Ovary (tissue), 9 donors: ENCODE data around the gene LIN28B. TPM values are rescaled to one million over a fixed set of nuclear protein-coding genes. Genes with fewer than 3 reads are reported as not detected.

Source experiments
- DNase-seq, 5 donors: peaks; one replicate each; pipeline ENCODE4 v3.0.0-alpha.2; 2019 to 2020
- H3K27ac ChIP-seq, 2 donors: fragments of 200-600 bp; one replicate each; pipeline versions ENCODE4 v1.5.1 to v1.8.0; 2019 to 2022
- H3K27me3 ChIP-seq: fragments of 200-600 bp; one replicate; pipeline ENCODE4 v1.8.0; 2022
- H3K36me3 ChIP-seq: fragments of 200-600 bp; sonication (generic); one replicate; pipeline ENCODE4 v1.5.1; 2019
- H3K4me1 ChIP-seq: one replicate; pipeline ENCODE4 v1.8.1; 2013; ENCODE audit warnings: mild to moderate bottlenecking, moderate library complexity; ENCODE audit not compliant: insufficient read depth
- H3K4me3 ChIP-seq: fragments of 200-600 bp; sonication (generic); one replicate; pipeline ENCODE4 v1.5.1; 2017
- H3K9me3 ChIP-seq, 2 donors: fragments of 200-600 bp in 1 of 2; sonication (generic) in 1 of 2; one replicate each; pipeline versions ENCODE4 v1.5.1 to v1.8.1; 2013 to 2019; ENCODE audit warnings: mild to moderate bottlenecking in 1 of 2, moderate library complexity in 1 of 2
- CTCF ChIP-seq, 3 donors: fragments of 450-650 bp in 2 of 3; fragments of 200-600 bp in 1 of 3; IDR thresholded peaks; one replicate each; pipeline versions ENCODE4 v1.5.1 to v1.8.0; 2016 to 2022; ENCODE audit warnings: antibody characterized with exemption in 3 of 3, mild to moderate bottlenecking in 1 of 3
- EP300 ChIP-seq: sonication (generic); formaldehyde crosslinking; IDR thresholded peaks from one replicate; pipeline ENCODE4 v1.6.1; 2017; ENCODE audit warnings: antibody characterized with exemption
- POLR2A ChIP-seq: fragments of 450-650 bp; IDR thresholded peaks from one replicate; pipeline ENCODE4 v1.6.1; 2017; ENCODE audit warnings: antibody characterized with exemption, mild to moderate bottlenecking, moderate library complexity
- WGBS, 3 donors: extraction: QIAGEN DNeasy Blood & Tissue Kit in 1 of 3; methylation state at CpG; one replicate each; pipeline versions ENCODE4 v1.1.5 to v1.1.7; 2013 to 2017; 5-methylcytosine and 5-hydroxymethylcytosine counted together
- intact Hi-C, 4 donors: fragments of 100-400 bp; cut with DNase I; formaldehyde crosslinking; loops; one replicate each; pipeline versions ENCODE4 v1.11.0 to v1.15.1; 2022 to 2023
- polyA plus RNA-seq, 2 donors: library from polyadenylated mRNA; stranded (reverse); fragments of 200-250 nt in 1 of 2; fragments of 350-450 nt in 1 of 2; fragmentation: Illumina TruSeq in 1 of 2; extraction: RNeasy Lipid Tissue Mini Kit (QIAGEN cat#74804) in 1 of 2; gene quantifications; one replicate each; pipeline ENCODE4 v1.2.3, GENCODE V29; 2013 to 2014
- total RNA-seq, 7 donors: library from RNA; depleted of rRNA in 2 of 7; stranded (reverse); fragments of >200 nt in 2 of 7; fragmentation: NEBNext Ultra II Directional in 3 of 7; extraction: Animal tissue kit (Norgen Biotek cat#: 25700) in 3 of 7; gene quantifications; one replicate each; pipeline versions ENCODE4 v1.1.0 to v1.2.4, GENCODE V29; 2016 to 2023
- donor health status: DM: no; HTN: no; CAD: no; lungs with moderate emphysema.
- donor health status: DM: no; HTN: no; CAD: no.
- donor health status: Bipolar disorder and iron deficiency.
- donor health status: DM: yes; HTN: yes; CAD: no.
- donor health status: DM: no; HTN: no; CAD: no.
- donor health status: DM: yes; HTN: yes; CAD: no.

LIN28B gene
- total and polyA plus RNA-seq, 9 donors, result 0.15 TPM; not detected in 8

GRCh38 chr6:105111105-105111504 lies 154.2 kb downstream of the LIN28B start:
- intact Hi-C loops, result no loop called here
- no peaks in the 10 kb centered on the region for H3K36me3 ChIP-seq
- H3K4me1 ChIP-seq, result no peaks in the 10 kb centered on the region
- no peak for DNase-seq
- TF ChIP-seq CTCF (IDR thresholded peaks at IDR 0.05) (no peak), POLR2A (no peak), EP300 (no peak)
- no peaks in the 10 kb centered on the region for H3K27me3 ChIP-seq
- no peaks in the 10 kb centered on the region for H3K9me3 ChIP-seq
- WGBS, 3 donors, result 82 to 90% (median 87%) methylated on average over 3 of the region's 3 CpGs
- H3K27ac ChIP-seq, result no peak overlapping the region
- H3K4me3 ChIP-seq, result no peak overlapping the region

- 93 to 97% (median 95%) methylated on average over 2 of the region's 2 CpGs for WGBS, 3 donors
- no peak for DNase-seq
- Histone ChIP-seq H3K4me1 (no peaks in the 10 kb centered on the region), H3K9me3 (no peaks in the 10 kb centered on the region), H3K4me3 (no peak overlapping the region), H3K36me3 (no peaks in the 10 kb centered on the region), H3K27ac (no peak overlapping the region), H3K27me3 (no peaks in the 10 kb centered on the region)
- TF ChIP-seq CTCF (IDR thresholded peaks at IDR 0.05) (no peak), EP300 (no peak), POLR2A (no peak)
- intact Hi-C loops, result no loop called here
These were observed 155.0 kb downstream of the LIN28B start for GRCh38 chr6:105111871-105112270.

GRCh38 chr6:105112577-105112976 lies 155.7 kb downstream of the LIN28B start:
- Histone ChIP-seq H3K4me1 (no peaks in the 10 kb centered on the region), H3K9me3 (no peaks in the 10 kb centered on the region), H3K36me3 (no peaks in the 10 kb centered on the region), H3K27ac (no peak overlapping the region), H3K27me3 (no peaks in the 10 kb centered on the region), H3K4me3 (no peak overlapping the region)
- DNase-seq, result no peak
- 93 to 96% (median 93%) methylated on average over 1 of the region's 1 CpG for WGBS, 3 donors
- intact Hi-C loops, result no loop called here
- TF ChIP-seq EP300, result no peak
- no peak for TF ChIP-seq CTCF (IDR thresholded peaks at IDR 0.05)
- TF ChIP-seq POLR2A, result no peak

- H3K36me3 ChIP-seq, result no peaks in the 10 kb centered on the region
- no peaks in the 10 kb centered on the region for H3K27me3 ChIP-seq
- 58 to 70% (median 65%) methylated on average over 6 of the region's 6 CpGs for WGBS, 3 donors
- TF ChIP-seq CTCF (IDR thresholded peaks at IDR 0.05) (no peak), POLR2A (no peak), EP300 (no peak)
- H3K4me1 ChIP-seq, result no peaks in the 10 kb centered on the region
- H3K9me3 ChIP-seq, result no peaks in the 10 kb centered on the region
- no peak for DNase-seq
- H3K4me3 ChIP-seq, result no peak overlapping the region
- no peak overlapping the region for H3K27ac ChIP-seq
- intact Hi-C loops, result no loop called here
These were observed 156.5 kb downstream of the LIN28B start for GRCh38 chr6:105113422-105113821.

- no peak for TF ChIP-seq POLR2A
- H3K9me3 ChIP-seq, result no peaks in the 10 kb centered on the region
- WGBS, 3 donors, result 69 to 75% (median 73%) methylated on average over 5 of the region's 5 CpGs
- no peaks in the 10 kb centered on the region for H3K27me3 ChIP-seq
- intact Hi-C loops, result no loop called here
- H3K27ac ChIP-seq, result no peak overlapping the region
- H3K4me3 ChIP-seq, result no peak overlapping the region
- DNase-seq, result no peak
- H3K4me1 ChIP-seq, result no peaks in the 10 kb centered on the region
- H3K36me3 ChIP-seq, result no peaks in the 10 kb centered on the region
These were observed 159.2 kb downstream of the LIN28B start for GRCh38 chr6:105116150-105116549.
